ENCODE results near the gene SH3BGRL3. TPM values are rescaled to one million over a fixed set of nuclear protein-coding genes. Genes with fewer than 3 reads are reported as not detected.
"Not testable (repeated sequence)": the region's sequence is repeated elsewhere in the genome, so short reads cannot be mapped to it uniquely, and the experiment has no call there.

The SH3BGRL3 gene
- total RNA-seq, 4 donors from 2014 or later: 52.7 to 81.7 (median 59.8) TPM

DNA sequence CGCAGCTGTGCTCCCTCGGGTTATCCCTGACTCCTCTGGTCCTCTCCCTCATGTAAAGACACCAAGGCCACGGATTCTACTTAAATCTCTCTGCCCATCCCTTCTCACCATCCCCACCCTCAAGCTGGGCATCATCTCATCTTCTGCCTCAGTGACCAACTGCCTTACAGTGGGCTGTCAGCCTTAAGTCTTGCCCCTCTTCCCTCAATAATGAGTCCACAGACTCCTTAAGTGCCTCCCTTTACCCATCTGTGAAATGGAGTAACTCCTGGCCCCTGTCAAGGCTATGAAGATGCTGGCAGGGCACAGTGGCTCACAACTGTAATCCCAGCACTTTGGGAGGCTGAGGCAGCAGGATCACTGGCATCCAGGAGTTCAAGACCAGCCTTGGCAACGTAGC lies 12.1 kb downstream of the SH3BGRL3 start:
- TF ChIP-seq POLR2A (IDR thresholded peaks at IDR 0.05; ENCODE audit: low read depth) (no peak), POLR2AphosphoS5 (IDR thresholded peaks at IDR 0.05) (no peak), EP300 (IDR thresholded peaks at IDR 0.05) (no peak)
- TF ChIP-seq, protein P1, sequence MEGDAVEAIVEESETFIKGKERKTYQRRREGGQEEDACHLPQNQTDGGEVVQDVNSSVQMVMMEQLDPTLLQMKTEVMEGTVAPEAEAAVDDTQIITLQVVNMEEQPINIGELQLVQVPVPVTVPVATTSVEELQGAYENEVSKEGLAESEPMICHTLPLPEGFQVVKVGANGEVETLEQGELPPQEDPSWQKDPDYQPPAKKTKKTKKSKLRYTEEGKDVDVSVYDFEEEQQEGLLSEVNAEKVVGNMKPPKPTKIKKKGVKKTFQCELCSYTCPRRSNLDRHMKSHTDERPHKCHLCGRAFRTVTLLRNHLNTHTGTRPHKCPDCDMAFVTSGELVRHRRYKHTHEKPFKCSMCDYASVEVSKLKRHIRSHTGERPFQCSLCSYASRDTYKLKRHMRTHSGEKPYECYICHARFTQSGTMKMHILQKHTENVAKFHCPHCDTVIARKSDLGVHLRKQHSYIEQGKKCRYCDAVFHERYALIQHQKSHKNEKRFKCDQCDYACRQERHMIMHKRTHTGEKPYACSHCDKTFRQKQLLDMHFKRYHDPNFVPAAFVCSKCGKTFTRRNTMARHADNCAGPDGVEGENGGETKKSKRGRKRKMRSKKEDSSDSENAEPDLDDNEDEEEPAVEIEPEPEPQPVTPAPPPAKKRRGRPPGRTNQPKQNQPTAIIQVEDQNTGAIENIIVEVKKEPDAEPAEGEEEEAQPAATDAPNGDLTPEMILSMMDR (IDR thresholded peaks at IDR 0.05): no peak
- Histone ChIP-seq H3K4me1 (peaks cover 9 to 41% (median 39%) of the 10 kb centered on the region in 4 donors), H3K36me3 (peaks cover 0 to 20% (median 6%) of the 10 kb centered on the region in 4 donors), H3K27me3 (no peaks in the 10 kb centered on the region), H3K9me3 (no peaks in the 10 kb centered on the region), H3K4me3 (no peak overlapping the region), H3K27ac (replicated peaks in 1 of 4) (no peak overlapping the region)
- DNase-seq (ENCODE audit: extremely low spot score): no peak
- 93% methylated on average over 4 of the region's 4 CpGs for WGBS
- intact Hi-C loops (cut with DNase I): no loop called here

DNA sequence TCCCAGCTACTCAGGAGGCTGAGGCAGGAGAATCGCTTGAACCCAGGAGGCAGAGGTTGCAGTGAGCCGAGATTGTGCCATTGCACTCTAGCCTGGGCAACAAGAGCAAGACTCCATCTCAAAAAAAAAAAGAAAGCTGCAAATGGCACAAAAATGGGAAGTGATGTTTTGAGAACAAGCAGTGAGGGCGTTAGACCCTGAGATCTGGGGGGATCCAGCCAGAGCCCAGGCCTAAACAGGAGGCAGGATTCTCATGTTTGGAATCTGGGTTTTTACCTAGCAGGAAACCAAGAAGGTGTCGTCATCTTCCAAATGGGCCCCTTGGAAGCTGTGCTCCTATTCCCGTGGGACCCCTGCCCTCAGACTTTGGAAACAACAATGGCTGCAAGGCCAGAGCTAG lies 12.8 kb downstream of the SH3BGRL3 start:
- Histone ChIP-seq H3K4me1 (peaks cover 4 to 34% (median 32%) of the 10 kb centered on the region in 4 donors), H3K36me3 (peaks cover 7 to 26% (median 8%) of the 10 kb centered on the region in 4 donors)
- H3K4me3 ChIP-seq; intact Hi-C loops (cut with DNase I); H3K9me3 ChIP-seq; H3K27me3 ChIP-seq; H3K27ac ChIP-seq (replicated peaks in 1 of 4); DNase-seq (ENCODE audit: extremely low spot score): not testable (repeated sequence)
- 76% methylated on average over 5 of the region's 5 CpGs for WGBS

DNA sequence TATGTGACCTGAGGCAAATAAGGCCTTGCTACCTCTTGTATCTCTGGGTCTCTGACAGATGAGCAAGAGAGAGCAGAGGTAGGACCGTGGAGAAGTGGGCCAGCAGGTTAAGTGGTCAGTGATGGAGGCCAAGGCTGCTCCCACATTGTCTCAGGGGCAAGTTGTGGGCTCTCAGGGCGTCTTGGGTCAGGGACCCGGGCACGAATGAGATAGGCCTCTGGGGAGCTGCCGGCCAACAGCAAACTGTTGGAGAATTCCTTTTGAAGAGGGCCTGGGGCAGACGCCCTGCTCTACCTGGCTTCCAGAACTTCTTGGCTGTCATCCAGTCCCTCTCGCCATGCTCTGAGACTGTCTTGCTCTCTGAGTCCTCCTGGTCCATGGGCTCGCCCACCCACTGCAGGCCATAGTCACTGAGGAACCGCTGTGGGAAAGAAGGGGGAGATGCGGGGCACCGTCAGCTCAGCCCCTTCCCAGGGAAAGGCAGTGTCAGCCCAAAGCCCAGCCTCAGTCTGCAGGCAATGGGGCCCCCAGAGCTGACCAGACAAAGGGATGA lies 14.1 kb downstream of the SH3BGRL3 start:
- Histone ChIP-seq H3K4me3 (no peak overlapping the region), H3K4me1 (peaks cover 3 to 23% (median 22%) of the 10 kb centered on the region in 4 donors), H3K27me3 (no peaks in the 10 kb centered on the region), H3K36me3 (peaks cover 7 to 26% (median 8%) of the 10 kb centered on the region in 4 donors), H3K9me3 (no peaks in the 10 kb centered on the region), H3K27ac (replicated peaks in 1 of 4) (no peak overlapping the region)
- 80% methylated on average over 7 of the region's 11 CpGs for WGBS
- intact Hi-C loops (cut with DNase I): no loop called here
- DNase-seq (ENCODE audit: extremely low spot score): no peak
- TF ChIP-seq POLR2A (IDR thresholded peaks at IDR 0.05; ENCODE audit: low read depth) (no peak), POLR2AphosphoS5 (IDR thresholded peaks at IDR 0.05) (no peak), EP300 (IDR thresholded peaks at IDR 0.05) (no peak)
- TF ChIP-seq, protein P1 (IDR thresholded peaks at IDR 0.05): no peak

DNA sequence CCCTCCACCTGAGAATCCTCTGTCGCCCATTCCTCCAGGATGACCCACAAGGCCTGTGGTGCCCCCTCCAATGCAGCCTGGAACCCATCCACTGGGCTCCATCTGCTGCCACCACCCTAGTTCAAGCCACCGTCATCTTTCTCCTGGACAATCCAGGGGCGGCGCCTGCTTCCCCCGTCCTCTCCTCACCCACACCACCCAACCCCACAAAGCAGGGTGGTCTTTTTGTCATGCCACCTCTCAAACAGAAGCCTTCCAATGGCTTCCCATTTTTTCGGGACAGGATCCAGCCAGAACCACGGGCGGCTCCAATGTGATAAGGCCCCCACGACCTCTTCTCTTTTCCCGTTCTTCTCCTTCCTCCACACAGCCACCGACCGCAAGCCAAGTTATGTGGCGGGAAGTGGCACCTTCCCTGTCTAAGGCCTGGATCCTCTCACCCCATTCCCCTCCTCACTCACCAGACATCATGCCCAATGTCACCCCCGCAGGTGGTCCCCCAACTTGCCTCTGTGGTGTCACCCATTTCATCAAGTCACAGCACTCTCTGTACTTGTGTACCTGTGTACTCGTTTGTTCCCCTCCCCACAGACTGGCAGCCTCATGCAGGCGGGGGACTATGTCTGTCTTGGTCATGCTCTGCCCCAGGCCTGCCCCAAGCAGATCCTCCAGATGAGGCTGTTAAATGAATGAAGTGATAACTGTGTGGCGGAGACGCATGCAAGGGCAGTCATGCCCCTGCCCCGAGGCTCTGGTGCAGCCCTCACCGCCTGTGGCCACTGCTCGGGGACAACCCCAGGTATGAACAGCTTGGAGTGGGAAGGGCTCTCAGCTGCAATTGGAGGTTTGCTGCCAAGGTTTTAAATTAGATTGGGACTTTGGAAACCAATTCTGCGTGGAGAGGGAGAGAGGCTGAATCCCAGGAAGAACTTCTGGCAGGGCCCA lies 15.6 kb downstream of the SH3BGRL3 start:
- peaks cover 7 to 26% (median 9%) of the 10 kb centered on the region in 4 donors for H3K36me3 ChIP-seq
- no peak overlapping the region for H3K4me3 ChIP-seq
- peaks cover 3 to 16% (median 12%) of the 10 kb centered on the region in 4 donors for H3K4me1 ChIP-seq
- no peaks in the 10 kb centered on the region for H3K27me3 ChIP-seq
- no peaks in the 10 kb centered on the region for H3K9me3 ChIP-seq
- no peak overlapping the region for H3K27ac ChIP-seq (replicated peaks in 1 of 4)
- no peak for DNase-seq (ENCODE audit: extremely low spot score)
- intact Hi-C loops (cut with DNase I): no loop called here
- TF ChIP-seq, protein P1 (IDR thresholded peaks at IDR 0.05): no peak
- 94% methylated on average over 22 of the region's 22 CpGs for WGBS

DNA sequence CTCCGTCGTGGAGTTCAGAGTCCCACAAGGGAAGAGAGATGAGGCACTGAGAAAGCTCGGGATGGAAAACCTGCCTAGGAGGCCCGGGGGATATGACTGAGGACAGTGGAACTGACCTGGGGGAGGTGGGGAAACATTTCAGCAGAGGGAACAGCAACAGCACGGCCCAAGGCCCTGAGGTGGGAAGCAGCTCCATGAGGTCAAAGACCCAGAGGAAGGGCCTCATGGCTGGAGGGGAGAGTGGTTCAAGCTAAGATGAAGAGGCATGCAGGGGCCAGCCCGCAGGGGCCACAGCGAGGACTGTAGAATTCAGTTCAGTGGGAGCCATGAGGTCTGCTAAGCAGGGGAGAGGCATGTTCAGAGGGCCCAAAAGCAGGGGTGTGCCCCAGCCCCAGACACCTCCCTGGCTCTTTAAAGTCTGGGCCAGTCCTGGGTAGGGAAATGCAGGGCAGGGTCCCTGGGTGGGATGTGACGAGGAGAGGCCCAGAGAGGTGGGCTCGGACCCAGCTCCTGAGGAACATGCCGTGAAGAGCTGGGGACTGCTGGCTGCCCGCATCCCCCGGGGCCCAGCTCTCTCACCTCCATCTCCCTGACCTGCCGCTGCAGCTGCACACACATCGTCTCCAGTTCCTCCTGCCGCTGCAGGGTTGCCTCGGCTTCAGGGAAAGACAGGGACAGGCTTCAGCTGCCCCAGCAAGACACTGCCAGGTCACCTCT lies 16.6 kb downstream of the SH3BGRL3 start:
- no peaks in the 10 kb centered on the region for H3K9me3 ChIP-seq
- 91% methylated on average over 16 of the region's 16 CpGs for WGBS

More for the DNA sequence above, 16.6 kb downstream of the SH3BGRL3 start:
- H3K4me3 ChIP-seq: no peak overlapping the region
- no peak for TF ChIP-seq POLR2AphosphoS5 (IDR thresholded peaks at IDR 0.05)
- TF ChIP-seq, protein P1 (IDR thresholded peaks at IDR 0.05): no peak
- no peak for TF ChIP-seq EP300 (IDR thresholded peaks at IDR 0.05)
- no peak for TF ChIP-seq POLR2A (IDR thresholded peaks at IDR 0.05; ENCODE audit: low read depth)
- no peak for DNase-seq (ENCODE audit: extremely low spot score)
- no peak overlapping the region for H3K27ac ChIP-seq (replicated peaks in 1 of 4)
- peaks cover 0 to 5% (median 1%) of the 10 kb centered on the region in 4 donors for H3K4me1 ChIP-seq
- peaks cover 7 to 36% (median 16%) of the 10 kb centered on the region in 4 donors for H3K36me3 ChIP-seq
- intact Hi-C loops (cut with DNase I): no loop called here
- no peaks in the 10 kb centered on the region for H3K27me3 ChIP-seq

Data from esophagus muscularis mucosa (tissue), 4 donors.